DMS 273 (cell line): ENCODE measurements around the gene MARCHF3.
"Not testable (repeated sequence)": the region's sequence is repeated elsewhere in the genome, so short reads cannot be mapped to it uniquely, and the experiment has no call there.

Experiments
- DNase-seq: peaks from one replicate; lab custom pipeline; 2025; ENCODE audit not compliant: unreplicated experiment; lab: John Stamatoyannopoulos, UW

MARCHF3 gene

DNA sequence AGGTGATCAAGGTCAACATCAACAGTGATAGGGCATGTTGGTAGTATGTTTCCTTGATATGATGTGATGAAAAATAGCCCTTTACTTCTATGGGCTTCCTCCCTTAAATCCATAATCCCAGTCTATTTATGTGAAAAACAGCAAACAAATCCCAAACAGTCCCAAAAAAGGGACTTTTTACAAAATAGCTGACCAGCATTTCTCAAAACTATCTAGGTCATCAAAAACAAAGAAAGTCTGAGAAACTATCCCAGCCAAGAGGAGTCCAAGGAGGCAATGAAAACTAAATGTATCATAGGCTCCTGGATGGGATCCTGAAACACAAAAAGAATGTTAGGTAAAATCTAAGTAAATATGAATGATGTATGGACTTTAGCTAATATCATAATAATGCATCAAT is 71.2 kb downstream of the MARCHF3 start:
- no peak for DNase-seq

DNA sequence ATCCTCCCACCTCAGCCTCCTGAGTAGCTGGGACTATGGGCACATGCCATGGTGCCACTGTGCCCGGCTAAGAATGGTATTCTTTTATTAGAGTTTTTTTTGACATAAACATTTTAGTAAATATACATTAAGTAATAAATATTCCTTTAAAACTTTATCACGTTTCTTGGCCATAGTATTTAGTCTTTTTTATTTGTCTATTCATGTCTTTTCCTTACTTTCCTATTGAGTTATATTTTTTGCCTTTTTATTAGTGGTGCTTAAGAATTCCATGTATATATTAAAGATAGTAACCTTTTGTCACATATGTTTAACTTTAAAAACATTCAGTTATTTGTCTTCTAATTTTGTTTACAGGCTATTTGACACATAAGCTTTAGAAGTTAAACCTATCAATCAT is 73.4 kb downstream of the MARCHF3 start:
- no peak for DNase-seq

DNA sequence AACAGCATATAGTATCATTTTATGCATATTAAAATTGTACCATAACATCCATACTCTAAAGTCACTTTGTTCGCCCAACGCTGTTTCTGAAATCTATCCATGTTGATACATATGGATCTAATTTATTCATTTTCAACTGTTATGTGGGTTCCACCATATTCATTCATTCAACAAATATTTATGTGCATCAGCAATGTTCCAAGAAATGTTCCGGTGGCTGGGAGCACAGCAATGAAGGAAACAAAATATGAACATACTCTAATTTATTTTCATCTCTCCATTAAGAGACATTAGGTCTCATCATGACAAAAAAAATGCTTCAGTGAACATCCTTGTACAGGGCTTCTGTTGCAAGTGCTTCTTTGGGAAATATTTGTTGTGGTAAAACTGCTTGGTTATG is 75.4 kb downstream of the MARCHF3 start:
- no peak for DNase-seq

DNA sequence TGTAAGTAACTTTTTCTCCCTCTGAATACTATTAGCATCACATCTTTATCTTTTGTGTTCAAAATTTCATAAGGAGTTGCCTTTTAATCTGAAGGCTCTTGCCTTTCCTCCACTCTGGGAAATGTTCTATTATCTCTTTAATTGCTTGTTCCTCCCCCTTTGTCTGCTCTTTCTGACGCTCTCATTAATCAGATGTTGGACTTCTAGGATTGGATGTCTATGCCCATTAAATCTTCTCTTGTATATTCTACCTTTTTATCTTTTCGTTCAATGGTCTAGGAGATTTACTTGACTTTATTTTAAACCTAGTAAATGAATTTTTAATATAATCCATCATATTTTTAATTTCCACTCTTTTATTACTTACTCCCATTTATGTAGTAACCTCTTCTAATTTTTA is 76.7 kb downstream of the MARCHF3 start:
- DNase-seq: no peak

DNA sequence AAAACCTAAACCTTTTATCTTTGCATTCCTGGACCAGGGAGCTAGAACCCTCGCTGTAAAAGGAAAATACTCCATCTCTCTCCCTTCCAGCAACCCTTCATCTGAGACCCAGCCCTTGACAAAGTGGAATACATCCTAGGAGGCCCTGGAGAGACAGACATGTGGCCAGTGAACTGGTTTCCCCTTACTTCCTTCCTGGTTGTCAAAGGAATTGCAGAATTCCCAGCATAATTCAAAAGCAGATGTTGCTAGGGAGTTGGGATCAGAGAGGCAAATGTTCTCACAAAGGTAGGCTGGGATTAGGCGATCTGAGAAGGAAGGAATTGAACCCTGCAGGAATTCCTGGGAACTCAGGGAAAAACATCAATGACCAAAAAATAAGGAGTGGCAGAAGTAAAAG is 80.9 kb downstream of the MARCHF3 start:
- no peak for DNase-seq

DNA sequence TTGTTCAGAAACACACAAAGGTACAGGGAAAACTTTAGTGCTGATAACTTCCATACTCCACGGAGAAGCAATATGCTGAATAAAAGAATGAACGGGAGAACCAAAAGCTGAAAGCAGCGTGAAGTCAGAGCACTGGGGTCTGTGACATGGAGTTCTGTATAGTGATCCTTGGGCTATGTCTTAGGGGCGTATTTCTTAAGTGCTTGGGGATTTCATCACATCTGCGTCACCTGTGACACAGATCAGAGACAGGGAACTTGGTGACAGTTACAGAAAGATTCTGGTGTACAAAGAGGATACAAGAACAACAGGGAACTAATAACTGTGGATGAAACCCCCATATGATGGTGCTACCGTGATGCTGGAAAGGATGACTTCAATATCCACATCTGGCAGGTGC is 81.9 kb downstream of the MARCHF3 start:
- DNase-seq: no peak

DNA sequence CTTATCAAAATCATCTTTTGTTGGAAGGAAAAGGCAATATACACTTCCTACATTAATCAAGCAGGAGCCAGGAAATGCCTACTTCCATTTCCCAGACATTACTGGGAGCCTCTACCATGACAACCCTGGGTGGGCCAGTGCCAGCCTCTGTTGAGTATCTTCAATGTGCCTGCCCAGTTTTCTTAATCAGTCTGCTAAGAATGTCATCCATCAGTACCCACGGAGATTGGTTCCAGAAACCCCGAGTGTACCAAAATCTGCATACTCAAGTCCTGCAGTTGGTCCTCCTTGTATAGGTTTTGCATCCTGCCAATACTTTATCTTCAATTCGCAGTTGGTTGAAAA is 82.4 kb downstream of the MARCHF3 start:
- no peak for DNase-seq

DNA sequence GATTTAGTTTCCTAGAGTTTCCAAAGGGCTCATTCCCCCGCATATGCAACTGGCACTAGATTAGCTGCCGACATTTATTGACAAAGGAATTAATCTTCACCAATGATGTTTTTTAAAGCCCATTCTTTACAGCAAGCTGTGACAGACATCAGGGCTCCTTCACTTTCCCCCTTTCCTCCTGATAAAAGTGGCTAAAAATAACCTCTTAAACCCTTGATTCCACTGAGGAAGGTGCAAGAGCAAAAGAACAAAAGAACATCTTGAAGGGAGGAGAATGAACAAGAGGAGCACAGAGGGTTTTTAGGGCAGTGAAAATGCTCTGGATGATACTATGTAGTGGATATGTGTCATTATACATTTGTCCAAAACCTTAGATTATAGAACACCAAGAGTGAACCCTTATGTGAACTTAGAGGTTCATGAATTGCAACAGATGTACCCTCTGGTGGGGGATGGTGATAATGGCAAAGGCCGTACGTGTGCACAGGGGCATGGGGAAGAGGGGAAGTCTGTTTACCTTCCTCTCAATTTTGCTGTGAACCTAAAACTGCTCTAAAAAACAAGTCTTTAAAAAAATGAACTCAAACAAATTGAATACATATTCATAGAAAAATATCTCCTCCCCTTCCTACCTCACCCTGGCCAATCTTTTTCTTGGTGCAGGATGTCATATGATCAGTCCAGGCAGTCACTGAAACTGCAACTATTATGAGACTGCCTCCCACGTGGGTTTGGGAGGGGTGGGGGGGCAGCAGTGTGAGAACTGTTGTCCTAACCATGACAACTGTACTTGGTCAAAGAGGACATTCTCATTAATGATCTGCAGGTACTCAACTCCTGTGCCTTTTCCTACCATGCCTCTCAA is 83.0 kb downstream of the MARCHF3 start:
- peak; percentile 30 for DNase-seq

DNA sequence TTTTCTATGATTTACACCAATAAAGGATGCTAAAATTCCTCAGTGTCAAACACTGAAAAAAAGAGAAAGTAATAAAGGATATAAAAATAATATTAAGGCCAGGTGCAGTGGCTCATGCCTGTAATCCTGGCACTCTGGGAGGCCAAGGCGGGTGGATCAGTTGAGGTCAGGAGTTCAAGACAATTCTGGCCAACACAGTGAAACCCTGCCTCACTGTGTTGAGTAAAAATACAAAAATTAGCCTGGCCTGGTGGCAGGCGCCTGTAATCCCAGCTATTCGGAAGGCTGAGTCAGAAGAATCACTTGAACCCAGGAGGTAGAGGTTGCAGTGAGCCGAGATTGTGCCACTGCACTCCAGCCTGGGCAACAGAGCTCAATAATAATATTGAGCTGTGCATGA is 87.5 kb downstream of the MARCHF3 start:
- DNase-seq: not testable (repeated sequence)

DNA sequence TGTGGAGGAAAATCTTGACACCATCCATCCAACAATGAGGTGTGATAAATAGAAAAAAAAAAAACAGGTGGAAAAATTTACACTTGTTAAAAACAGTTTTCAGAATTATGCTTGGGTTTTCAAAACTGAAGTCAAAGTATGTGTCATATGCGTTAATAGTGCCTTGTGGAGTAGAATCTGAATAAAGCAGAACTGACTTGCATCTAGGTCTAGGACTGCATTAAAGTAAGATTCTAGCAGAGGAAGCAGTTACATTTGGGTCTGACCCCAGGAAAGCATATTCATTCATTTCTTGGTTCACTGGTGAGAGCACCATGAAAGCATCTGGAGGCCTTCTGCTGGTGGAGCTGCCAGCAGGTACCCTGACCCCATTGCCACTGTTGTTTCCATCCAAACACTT is 89.0 kb downstream of the MARCHF3 start:
- no peak for DNase-seq

DNA sequence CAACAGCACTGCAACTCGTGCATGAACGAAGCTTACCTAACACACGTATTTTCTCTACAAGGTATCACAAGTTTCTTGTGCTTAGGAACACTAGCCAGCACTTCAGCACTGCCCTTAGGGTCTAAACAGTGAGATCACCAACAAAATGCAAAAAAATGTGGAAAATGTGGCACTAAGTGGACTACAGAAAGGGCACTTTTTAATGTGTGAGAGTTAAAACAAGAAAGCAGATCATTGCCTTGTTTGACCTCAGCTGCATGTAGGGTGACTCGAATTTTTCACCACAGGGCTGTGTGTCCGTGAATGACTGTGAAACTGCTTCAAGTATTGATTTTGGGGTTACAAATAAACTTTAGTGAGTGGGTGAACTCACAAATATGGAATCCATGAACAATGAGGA is 90.5 kb downstream of the MARCHF3 start:
- DNase-seq: no peak

DNA sequence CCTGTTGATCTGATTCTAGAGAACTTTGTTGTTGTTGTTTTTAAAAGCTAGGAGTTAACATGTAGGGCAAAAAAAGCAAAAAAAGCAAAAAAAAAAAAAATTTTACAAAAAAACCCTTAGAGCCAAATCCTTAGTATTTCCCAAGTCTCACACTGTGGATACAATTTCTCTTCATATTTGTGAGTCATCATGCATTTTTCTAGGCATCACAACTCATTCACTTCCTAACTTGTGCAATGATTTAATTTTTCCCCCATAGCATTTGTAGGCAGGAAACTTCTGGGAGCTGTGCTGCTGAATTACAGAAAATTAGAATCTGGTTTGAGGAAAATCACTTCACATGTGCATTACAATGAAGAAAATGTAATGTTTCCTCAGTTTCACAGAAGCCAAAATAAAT is 91.9 kb downstream of the MARCHF3 start:
- no peak for DNase-seq

DNA sequence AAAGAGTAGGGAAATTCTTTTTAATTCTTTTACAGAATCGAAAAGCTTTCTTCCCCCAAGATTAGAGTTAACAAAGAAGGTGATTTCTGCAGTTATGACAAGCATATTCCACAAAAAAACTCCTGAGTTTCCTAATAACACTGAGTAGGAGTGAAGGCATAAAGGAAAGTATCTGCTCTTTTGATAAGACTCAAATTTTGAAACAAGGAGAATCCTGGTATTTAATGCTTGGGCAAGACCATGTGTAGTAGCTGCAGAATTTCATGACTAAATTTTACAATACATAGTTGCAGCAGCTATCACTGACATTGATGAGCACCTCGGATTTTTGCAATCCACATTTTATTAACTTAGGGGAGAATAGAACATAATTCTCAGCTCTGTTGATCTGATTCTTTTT is 92.6 kb downstream of the MARCHF3 start:
- no peak for DNase-seq

DNA sequence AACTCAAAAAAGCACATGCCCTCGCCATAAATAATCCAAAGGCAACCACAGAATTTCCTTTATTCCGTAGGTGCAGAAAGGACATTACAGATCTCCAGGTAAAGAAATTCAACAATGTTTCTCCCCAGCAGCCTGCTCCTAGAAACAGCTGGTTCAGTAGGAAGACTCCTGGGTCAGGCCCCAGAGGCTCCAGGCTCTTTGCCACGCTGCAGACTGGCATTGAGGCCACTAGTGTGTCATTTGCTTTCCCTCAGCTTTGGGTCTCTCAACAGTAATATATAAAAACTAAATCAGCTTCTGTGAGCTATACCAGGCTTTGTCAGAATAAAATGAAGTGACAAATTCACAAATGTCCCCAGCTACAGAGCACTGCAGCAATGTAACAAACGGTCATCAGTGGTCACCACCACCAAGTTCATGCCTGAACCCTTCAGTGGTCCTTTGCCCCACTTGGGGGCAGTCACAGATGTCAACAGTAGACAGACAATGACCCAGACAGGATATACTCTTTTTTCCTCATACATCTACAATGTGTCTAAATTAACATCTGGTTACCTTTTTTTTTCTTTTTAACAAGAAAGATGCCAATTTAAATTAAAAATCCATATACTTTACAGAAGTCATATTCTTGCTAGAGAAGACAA is 93.5 kb downstream of the MARCHF3 start:
- DNase-seq: no peak

DNA sequence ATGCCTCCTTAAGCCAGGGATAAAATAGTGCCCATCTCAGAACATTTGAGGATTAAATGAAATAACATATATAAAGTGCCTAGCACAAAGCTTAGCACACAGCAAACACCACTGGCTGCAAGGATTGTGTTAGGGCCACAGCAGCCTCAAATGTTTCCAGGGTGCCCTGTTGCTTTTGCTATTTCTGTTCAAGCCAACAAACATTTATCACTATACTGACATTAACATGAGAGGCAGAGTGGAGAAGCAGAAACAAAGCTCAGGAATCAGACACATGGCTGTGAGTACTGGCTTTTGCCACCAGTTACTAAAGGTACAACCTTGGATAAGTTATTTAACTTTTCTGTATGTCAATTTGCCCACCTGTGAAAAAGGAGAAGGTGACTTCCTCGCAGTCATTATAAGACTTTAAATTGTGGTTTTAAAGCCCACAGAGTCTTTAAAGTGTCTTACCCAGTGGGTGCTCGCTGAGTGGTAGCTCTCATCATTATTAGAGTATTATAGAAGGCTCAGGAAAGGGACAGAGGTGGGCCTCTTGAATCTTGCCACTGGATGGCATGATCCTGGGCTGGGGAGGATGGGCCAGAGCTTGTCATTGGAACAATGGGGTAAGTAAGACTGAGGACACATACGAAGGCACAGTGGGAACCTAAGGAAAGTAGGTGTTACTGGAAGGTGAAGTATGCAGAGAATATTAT is 98.2 kb downstream of the MARCHF3 start:
- DNase-seq: no peak

DNA sequence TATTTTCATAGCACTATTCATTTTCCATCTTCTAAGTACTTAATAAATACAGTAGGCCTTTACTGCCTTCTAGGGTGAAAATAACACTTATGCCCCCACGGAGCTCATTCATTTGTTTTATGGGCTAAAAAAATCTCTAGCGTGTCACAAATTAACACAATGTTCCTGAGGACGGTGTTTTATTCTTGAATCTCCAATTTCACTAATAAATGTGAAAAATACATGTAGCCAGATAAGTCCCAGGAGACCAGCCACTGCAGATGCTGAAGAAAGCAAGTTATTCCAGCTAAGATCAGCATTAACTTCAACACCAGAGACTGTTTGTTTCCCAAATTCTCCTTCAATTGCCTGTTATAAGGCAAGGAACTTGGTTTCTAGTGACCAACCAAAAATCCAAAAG is 102.3 kb downstream of the MARCHF3 start:
- no peak for DNase-seq

DNA sequence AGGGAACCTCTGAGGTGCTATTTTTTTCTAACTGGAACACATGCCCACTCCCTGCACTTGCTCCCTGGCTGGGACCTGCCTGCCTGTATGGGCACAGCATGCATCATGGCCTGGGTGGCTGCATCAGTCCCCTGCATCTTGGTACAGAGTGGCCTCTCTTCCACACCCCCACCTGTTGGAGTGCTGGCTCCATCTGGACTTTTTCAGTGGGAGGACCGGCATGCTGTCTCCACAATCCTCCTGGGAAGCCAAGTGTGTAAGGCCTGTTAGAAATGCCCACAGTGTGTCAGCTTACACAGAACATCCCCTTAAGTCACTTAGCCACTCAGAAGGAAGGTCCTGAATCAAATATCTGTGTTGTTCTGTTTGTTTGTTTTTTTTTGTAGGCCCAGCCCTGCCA is 102.9 kb downstream of the MARCHF3 start:
- peak; percentile 75 for DNase-seq

DNA sequence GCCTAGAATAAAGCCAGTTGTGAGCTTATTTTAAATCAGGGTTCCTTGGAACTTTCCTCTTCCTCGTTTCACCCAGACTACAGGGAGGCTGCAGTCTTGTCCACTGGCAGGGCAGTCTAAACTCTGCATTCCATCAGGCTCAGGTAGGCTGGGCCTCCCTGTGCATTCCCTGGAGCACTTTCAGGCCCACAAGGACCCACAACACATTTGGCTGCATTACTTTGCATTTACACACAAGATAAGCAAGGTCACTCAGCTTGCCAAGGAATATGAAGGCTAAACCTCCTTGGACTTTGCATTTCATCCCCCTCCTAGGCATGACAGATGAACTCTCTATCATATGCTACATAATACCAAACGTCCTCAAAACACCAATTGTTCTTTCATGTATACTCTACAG is 104.2 kb downstream of the MARCHF3 start:
- DNase-seq: no peak

DNA sequence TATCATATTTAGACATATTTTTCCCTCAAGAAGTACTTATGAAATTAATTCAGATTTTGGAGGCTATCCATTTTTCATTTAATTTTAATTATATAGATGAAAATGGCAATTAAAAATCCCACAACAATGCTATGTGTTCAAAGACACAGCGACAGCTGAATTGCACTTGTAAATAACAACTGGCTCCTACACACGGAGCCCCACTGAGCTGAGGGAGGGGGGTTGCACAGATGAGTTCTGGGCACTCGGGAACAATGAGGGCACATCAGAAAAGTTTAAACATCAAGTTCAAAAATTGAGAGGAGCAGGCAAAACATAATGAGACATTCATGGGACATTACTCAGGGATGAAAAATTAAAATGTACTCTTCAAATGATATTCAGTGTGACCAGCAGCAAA is 104.9 kb downstream of the MARCHF3 start:
- no peak for DNase-seq

DNA sequence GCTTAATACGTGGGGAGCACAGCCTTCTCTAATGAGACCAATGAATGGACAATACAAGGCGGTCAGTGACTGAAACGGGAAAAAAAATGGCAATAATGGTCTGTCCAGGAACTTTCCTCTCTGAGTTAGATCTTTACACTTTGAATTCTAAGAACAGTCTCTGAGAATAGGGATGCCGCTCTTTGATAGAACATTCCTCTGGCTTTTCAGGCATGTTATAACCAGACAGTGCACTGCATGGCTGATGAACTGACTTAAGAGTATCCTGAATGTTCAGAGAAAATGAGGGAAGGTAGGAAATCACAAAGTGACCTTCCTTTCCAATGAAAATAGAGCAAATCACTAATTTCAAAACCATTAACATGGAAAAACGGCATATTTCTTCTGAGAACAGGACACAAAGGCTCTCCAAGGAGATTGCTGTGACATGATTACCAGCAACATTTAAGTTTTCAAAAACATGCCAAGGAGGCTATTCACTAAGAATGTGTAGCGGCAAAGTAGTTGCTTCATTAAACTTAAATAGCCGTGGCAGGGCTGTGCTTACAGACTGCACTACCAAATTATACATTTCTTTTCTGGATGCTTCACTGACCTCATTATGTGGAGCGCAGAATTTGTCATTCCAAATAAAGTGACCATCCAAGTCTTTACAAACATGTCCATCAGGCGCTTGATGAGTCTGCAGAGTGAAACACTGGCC is 105.9 kb downstream of the MARCHF3 start:
- DNase-seq: no peak

DNA sequence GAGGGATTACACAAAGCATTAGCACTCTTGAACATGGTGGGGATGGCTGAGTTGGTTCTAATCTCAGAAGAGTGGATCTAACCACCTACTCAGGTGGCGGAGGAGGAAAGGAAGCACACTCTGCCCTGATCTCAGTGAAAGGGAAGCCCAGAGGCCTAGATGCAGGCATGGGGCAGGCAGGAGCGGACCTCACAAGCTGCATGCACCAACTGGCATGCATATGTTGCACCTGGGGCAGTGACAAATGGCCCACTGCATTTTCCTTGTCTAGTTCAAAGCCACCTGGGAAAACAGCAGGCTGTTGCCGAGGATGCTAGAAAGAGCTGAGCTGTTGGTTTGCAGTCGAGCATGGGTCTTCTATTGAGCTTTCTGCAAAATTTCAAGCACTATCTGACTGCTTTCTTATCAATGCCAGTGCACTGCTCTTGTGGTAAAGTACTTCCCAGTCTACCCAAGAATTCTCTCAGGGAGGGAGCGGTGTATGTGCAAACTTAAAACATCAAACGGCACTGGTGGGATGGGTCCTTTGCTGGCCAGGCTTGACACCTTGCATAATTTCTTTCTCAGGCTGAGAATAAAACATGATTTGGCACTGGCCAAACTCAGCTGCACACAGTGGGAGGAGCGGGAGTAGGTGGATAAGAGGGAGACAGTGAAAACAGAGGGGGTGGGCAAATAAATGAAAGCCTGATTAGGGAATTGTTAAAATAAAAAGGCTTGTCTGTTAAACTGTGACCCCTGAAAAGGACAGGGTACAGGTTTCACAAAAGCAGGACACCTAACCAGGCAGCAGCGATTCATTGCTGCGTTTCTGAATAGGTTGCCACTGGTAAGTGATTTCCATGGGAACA is 108.9 kb downstream of the MARCHF3 start:
- no peak for DNase-seq
